VCaP (cell line): ENCODE results near the gene LARGE1.

Experiments
- H3K27ac ChIP-seq: fragments of 450-650 bp; 2 replicates; pipeline ENCODE4 v1.5.1; 2017
- TF ChIP-seq, protein P1 (sequence below): fragments of 450-650 bp; conservative IDR thresholded peaks from 2 replicates; pipeline ENCODE4 v1.5.1; 2017; ENCODE audit warnings: mild to moderate bottlenecking, moderate library complexity

Gene LARGE1

GRCh38 chr22:33747029-33747428, 173.2 kb downstream of the LARGE1 start:
- TF ChIP-seq, protein P1, sequence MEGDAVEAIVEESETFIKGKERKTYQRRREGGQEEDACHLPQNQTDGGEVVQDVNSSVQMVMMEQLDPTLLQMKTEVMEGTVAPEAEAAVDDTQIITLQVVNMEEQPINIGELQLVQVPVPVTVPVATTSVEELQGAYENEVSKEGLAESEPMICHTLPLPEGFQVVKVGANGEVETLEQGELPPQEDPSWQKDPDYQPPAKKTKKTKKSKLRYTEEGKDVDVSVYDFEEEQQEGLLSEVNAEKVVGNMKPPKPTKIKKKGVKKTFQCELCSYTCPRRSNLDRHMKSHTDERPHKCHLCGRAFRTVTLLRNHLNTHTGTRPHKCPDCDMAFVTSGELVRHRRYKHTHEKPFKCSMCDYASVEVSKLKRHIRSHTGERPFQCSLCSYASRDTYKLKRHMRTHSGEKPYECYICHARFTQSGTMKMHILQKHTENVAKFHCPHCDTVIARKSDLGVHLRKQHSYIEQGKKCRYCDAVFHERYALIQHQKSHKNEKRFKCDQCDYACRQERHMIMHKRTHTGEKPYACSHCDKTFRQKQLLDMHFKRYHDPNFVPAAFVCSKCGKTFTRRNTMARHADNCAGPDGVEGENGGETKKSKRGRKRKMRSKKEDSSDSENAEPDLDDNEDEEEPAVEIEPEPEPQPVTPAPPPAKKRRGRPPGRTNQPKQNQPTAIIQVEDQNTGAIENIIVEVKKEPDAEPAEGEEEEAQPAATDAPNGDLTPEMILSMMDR, result no peak
- no peak overlapping the region for H3K27ac ChIP-seq

DNA sequence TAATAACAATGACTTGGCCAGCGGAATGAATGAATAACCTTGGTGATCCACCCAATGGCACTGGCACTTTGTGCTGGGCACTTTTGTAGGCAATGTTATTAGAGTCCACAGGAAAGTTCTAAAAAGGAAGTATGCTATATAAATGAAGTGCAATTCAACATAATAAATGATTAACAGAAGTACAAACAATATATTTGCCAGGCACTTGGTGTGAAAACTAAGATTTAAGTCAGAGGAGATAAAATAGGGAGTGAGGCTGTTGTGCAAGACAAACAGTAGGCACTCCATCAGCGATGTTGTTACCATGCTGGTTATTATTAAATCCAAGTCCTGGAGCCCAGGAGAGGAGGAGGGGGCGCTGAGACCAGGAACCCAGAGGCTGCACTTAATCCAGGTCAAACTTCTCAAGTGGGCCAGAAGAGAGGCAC, 173.8 kb downstream of the LARGE1 start:
- TF ChIP-seq, protein P1, result no peak

DNA sequence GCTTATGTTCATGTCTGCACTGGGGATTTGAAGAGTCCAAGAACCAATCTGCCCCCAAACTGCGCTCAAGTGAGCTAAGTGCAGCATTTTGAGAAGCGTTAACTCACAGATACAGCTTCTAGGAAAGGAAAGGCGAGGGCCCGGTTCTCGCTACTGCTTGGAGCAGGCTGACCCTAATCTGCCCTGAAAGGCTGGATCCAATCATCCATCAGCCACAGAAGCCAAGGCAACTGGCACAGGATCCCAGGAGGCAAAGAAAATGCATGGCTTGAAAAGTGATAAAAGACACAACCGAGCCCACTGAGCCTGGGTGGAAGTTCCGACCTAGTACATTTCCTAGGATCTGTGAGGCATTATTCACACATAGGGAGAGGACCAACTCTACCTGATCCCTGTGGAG, 174.8 kb downstream of the LARGE1 start:
- H3K27ac ChIP-seq, result no peak overlapping the region

More for the DNA sequence above, 173.8 kb downstream of the LARGE1 start:
- no peak overlapping the region for H3K27ac ChIP-seq

GRCh38 chr22:33743756-33744155, 176.5 kb downstream of the LARGE1 start:
- TF ChIP-seq, protein P1, result no peak
- H3K27ac ChIP-seq, result no peak overlapping the region

More for the DNA sequence above, 174.8 kb downstream of the LARGE1 start:
- TF ChIP-seq, protein P1, result no peak

DNA sequence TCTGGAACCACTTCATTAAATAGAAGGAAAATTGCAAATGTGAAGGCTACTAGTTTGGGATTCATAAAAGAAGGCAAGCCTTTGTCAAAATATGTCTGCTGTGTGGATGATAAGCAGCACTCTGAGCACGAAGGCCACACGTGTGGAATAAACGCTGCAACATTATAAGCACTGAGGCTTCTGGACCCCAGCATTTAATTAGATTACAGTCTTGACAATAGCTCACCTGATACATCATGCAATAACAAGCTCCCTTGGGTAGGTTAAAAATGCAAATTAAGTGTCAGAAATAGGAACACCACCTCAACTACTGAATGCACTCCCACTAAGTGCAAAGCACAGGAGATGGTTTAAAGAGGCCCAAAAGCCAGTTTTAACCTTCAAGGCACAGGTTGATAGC, 179.3 kb downstream of the LARGE1 start:
- H3K27ac ChIP-seq, result no peak overlapping the region
- TF ChIP-seq, protein P1, result no peak

DNA sequence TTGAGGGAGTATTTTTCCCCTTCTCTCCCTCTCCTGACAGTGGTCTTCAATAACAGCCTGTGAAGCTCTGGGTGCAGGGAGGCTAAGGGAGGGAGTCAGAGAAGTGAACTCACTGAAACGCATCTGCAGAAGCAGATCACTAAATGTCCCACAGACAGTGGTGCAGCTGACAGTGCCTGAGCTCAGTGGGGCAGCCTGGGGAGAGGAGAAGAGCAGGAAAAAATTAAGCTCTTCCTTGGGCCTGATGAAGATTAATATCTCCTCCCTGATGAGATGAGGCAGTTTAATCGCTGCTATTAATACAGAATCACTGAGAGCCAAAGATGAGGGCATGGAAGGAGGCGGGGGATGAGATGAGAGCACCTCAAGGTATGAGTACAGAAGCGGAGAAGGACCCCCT, 180.8 kb downstream of the LARGE1 start:
- no peak overlapping the region for H3K27ac ChIP-seq
- TF ChIP-seq, protein P1, result no peak

DNA sequence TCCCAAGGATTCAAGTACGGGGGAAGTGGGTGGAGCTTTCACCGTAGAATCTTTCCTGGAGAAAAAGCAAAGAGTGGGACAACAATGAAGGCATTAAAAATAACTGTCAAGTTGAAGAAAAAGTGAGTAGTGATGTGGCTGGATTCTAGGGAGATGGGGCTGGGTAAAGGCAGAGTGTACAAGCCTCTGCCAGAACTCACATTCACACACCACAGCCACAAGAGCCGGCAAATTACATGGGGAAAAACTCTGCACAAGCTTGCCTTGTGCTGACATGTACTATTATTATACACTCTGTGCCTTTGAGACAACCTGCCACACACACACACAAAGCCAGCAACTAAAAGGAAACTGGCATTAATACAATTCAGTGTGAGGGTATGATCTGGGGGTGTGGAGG, 182.6 kb downstream of the LARGE1 start:
- TF ChIP-seq, protein P1, result no peak
- no peak overlapping the region for H3K27ac ChIP-seq
